PFSK-1 (cell line): ENCODE results near the gene DAB1.

Experiments
- FOXP2 ChIP-seq: optimal IDR thresholded peaks from 2 replicates; pipeline ENCODE3; 2011; ENCODE audit warnings: borderline replicate concordance, control low read depth, inconsistent platforms; ENCODE audit not compliant: insufficient read depth; ENCODE audit errors: extremely low read length, extremely low read depth
- POLR2AphosphoS5 ChIP-seq: IDR thresholded peaks from 2 replicates; pipeline ENCODE4 v1.6.1; 2012; ENCODE audit warnings: low read depth, mild to moderate bottlenecking, control low read depth, low read length, moderate library complexity
- SIN3A ChIP-seq: IDR thresholded peaks from 2 replicates; pipeline ENCODE4 v1.6.1; 2012; ENCODE audit warnings: mild to moderate bottlenecking, low read length, moderate library complexity, borderline replicate concordance; ENCODE audit not compliant: insufficient read depth
- TAF1 ChIP-seq: IDR thresholded peaks from 2 replicates; pipeline ENCODE4 v1.6.1; 2012; ENCODE audit warnings: low read length, control low read depth, borderline replicate concordance; ENCODE audit not compliant: insufficient read depth
- TF ChIP-seq, protein P1 (sequence below), 2 experiments: IDR thresholded peaks; 2 replicates each; pipeline versions ENCODE4 v1.6.1 to v1.8.0; 2011 to 2012; ENCODE audit warnings: low read depth in 2 of 2, low read length in 2 of 2, control low read depth in 1 of 2, inconsistent platforms in 1 of 2, mild to moderate bottlenecking in 1 of 2, moderate library complexity in 1 of 2; ENCODE audit not compliant: insufficient read depth in 1 of 2

- TF ChIP-seq POLR2AphosphoS5 (no peak), SIN3A (no peak), FOXP2 (no peak), TAF1 (no peak)
- TF ChIP-seq, protein P1, sequence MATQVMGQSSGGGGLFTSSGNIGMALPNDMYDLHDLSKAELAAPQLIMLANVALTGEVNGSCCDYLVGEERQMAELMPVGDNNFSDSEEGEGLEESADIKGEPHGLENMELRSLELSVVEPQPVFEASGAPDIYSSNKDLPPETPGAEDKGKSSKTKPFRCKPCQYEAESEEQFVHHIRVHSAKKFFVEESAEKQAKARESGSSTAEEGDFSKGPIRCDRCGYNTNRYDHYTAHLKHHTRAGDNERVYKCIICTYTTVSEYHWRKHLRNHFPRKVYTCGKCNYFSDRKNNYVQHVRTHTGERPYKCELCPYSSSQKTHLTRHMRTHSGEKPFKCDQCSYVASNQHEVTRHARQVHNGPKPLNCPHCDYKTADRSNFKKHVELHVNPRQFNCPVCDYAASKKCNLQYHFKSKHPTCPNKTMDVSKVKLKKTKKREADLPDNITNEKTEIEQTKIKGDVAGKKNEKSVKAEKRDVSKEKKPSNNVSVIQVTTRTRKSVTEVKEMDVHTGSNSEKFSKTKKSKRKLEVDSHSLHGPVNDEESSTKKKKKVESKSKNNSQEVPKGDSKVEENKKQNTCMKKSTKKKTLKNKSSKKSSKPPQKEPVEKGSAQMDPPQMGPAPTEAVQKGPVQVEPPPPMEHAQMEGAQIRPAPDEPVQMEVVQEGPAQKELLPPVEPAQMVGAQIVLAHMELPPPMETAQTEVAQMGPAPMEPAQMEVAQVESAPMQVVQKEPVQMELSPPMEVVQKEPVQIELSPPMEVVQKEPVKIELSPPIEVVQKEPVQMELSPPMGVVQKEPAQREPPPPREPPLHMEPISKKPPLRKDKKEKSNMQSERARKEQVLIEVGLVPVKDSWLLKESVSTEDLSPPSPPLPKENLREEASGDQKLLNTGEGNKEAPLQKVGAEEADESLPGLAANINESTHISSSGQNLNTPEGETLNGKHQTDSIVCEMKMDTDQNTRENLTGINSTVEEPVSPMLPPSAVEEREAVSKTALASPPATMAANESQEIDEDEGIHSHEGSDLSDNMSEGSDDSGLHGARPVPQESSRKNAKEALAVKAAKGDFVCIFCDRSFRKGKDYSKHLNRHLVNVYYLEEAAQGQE (IDR thresholded peaks at IDR 0.05; ENCODE audit: insufficient read depth in 1 of 2, low read depth in 2 of 2, low read length in 2 of 2) = no peak
Observed at GRCh38 chr1:57007948-57008347, 415.9 kb downstream of the DAB1 start.
